ENCODE measurements around the gene DENND1A.

DENND1A gene

DNA sequence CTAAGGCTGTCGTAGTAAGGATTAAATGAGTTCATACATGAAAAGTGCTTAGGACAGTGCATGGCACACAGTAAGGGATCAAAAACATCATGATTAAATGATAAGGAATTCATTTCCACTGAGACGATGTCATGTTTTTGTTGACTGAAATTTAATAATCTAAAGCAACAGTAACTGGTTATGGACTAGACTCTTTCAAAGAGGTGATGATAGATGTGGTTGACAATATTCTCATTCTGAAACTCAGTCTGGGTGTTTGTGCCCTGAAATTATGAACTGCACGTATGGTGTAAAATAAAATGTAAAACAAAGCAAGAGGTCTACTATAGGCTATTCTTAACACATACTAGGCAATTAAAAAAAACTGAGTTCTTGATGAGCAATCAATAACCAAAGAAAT is 280.0 kb downstream of the DENND1A start:
- Histone ChIP-seq H3K9me3 (ENCODE audit: control insufficient read depth, low read length) (no peaks in the 10 kb centered on the region), H3K9ac (ENCODE audit: low read length) (no peak overlapping the region), H3K27me3 (ENCODE audit: control insufficient read depth in 1 of 2, insufficient read depth in 1 of 2, low read length in 2 of 2) (no peaks in the 10 kb centered on the region), H3K4me1 (ENCODE audit: control insufficient read depth, insufficient read depth, low read depth, low read length) (no peaks in the 10 kb centered on the region), H3K4me2 (ENCODE audit: low read length, poor library complexity, severe bottlenecking) (no peak overlapping the region), H3K14ac (ENCODE audit: low read length in 2 of 2) (no peak overlapping the region), H2AFZ (ENCODE audit: low read depth, low read length) (no peak overlapping the region), H3K36me3 (ENCODE audit: control insufficient read depth in 1 of 2, insufficient read depth in 2 of 2, low read depth in 1 of 2, low read length in 2 of 2) (peaks cover 0 to 17% of the 10 kb centered on the region in 2 experiments), H2AK5ac (ENCODE audit: low read length, severe bottlenecking) (no peak overlapping the region), H3K79me1 (replicated peaks; ENCODE audit: low read length, poor library complexity, severe bottlenecking) (no peaks in the 10 kb centered on the region), H4K8ac (ENCODE audit: low read length) (no peak overlapping the region), H3K18ac (ENCODE audit: low read depth in 1 of 2, low read length in 2 of 2) (no peak overlapping the region), H2BK5ac (ENCODE audit: low read depth, low read length, poor library complexity, severe bottlenecking) (no peak overlapping the region), H2BK120ac (ENCODE audit: low read depth, low read length) (no peak overlapping the region), H3K4ac (ENCODE audit: low read depth in 1 of 2, low read length in 2 of 2) (no peak overlapping the region), H4K91ac (ENCODE audit: low read length) (no peak overlapping the region), H3K4me3 (ENCODE audit: insufficient read depth in 1 of 2, low read depth in 1 of 2, low read length in 2 of 2) (no peak overlapping the region), H3K23ac (ENCODE audit: low read length in 2 of 2) (no peak overlapping the region), H3K27ac (ENCODE audit: low read length, poor library complexity, severe bottlenecking) (no peak overlapping the region), H2BK12ac (ENCODE audit: low read length in 2 of 2) (no peak overlapping the region), H2BK15ac (ENCODE audit: low read depth, poor library complexity, severe bottlenecking) (no peak overlapping the region)
- 80% methylated on average over 2 of the region's 3 CpGs for WGBS
- no peak for DNase-seq

DNA sequence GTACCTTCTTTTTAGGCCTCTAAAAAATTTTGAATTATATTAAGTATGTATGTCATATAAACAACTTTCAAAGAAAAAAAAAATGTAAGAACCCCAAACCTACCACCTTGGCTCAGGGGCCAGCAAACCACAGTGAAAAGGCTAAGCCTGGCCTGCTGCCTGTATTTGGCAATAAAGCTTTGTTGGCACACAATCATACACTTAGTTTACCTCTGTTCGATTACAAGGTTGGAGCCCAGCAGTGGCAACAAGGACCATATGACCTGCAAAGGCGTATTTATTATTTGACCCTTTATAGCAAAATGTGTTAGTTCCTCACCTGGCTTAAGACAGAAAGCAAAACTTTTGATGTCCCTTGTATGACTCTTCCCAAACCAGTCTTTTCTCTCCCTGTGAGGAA is 282.8 kb downstream of the DENND1A start:
- Histone ChIP-seq H2BK5ac (ENCODE audit: low read depth, low read length, poor library complexity, severe bottlenecking) (no peak overlapping the region), H3K36me3 (ENCODE audit: control insufficient read depth in 1 of 2, insufficient read depth in 2 of 2, low read depth in 1 of 2, low read length in 2 of 2) (peaks cover 0 to 21% of the 10 kb centered on the region in 2 experiments), H3K4me1 (ENCODE audit: control insufficient read depth, insufficient read depth, low read depth, low read length) (no peaks in the 10 kb centered on the region), H3K4me3 (ENCODE audit: insufficient read depth in 1 of 2, low read depth in 1 of 2, low read length in 2 of 2) (no peak overlapping the region), H4K8ac (ENCODE audit: low read length) (no peak overlapping the region), H3K4me2 (ENCODE audit: low read length, poor library complexity, severe bottlenecking) (no peak overlapping the region), H2AK5ac (ENCODE audit: low read length, severe bottlenecking) (no peak overlapping the region), H3K9ac (ENCODE audit: low read length) (no peak overlapping the region), H3K27ac (ENCODE audit: low read length, poor library complexity, severe bottlenecking) (no peak overlapping the region), H4K91ac (ENCODE audit: low read length) (no peak overlapping the region), H3K27me3 (ENCODE audit: control insufficient read depth in 1 of 2, insufficient read depth in 1 of 2, low read length in 2 of 2) (no peaks in the 10 kb centered on the region), H3K79me1 (replicated peaks; ENCODE audit: low read length, poor library complexity, severe bottlenecking) (no peaks in the 10 kb centered on the region), H3K14ac (ENCODE audit: low read length in 2 of 2) (no peak overlapping the region), H3K23ac (ENCODE audit: low read length in 2 of 2) (no peak overlapping the region), H2BK12ac (ENCODE audit: low read length in 2 of 2) (no peak overlapping the region), H3K18ac (ENCODE audit: low read depth in 1 of 2, low read length in 2 of 2) (no peak overlapping the region), H2BK120ac (ENCODE audit: low read depth, low read length) (no peak overlapping the region), H2BK15ac (ENCODE audit: low read depth, poor library complexity, severe bottlenecking) (no peak overlapping the region), H3K4ac (ENCODE audit: low read depth in 1 of 2, low read length in 2 of 2) (no peak overlapping the region), H2AFZ (ENCODE audit: low read depth, low read length) (no peak overlapping the region), H3K9me3 (ENCODE audit: control insufficient read depth, low read length) (no peaks in the 10 kb centered on the region)
- DNase-seq: no peak
- WGBS: 100% methylated on average over 2 of the region's 2 CpGs

DNA sequence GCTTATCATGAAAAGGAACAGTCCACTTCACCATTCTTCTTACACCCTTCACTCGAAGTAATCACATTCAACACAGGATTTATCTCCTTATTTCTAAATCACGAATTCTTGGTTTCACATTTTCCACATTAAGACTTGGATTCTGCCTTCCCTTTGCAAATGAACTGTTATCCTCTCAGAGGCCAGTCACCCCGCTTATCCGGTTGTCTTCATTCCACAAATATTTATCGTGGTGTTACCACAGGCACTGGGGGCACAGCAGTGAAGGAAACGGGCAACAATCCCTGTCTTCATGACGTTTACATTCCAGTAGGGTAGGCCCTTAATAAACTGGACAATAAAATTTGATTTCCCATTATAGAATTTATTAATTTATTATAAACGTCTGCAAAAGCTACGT is 284.2 kb downstream of the DENND1A start:
- Histone ChIP-seq H4K91ac (ENCODE audit: low read length) (no peak overlapping the region), H3K14ac (ENCODE audit: low read length in 2 of 2) (no peak overlapping the region), H2BK15ac (ENCODE audit: low read depth, poor library complexity, severe bottlenecking) (no peak overlapping the region), H3K4me3 (ENCODE audit: insufficient read depth in 1 of 2, low read depth in 1 of 2, low read length in 2 of 2) (no peak overlapping the region), H2BK5ac (ENCODE audit: low read depth, low read length, poor library complexity, severe bottlenecking) (no peak overlapping the region), H4K8ac (ENCODE audit: low read length) (no peak overlapping the region), H3K79me1 (replicated peaks; ENCODE audit: low read length, poor library complexity, severe bottlenecking) (no peaks in the 10 kb centered on the region), H3K9ac (ENCODE audit: low read length) (no peak overlapping the region), H3K9me3 (ENCODE audit: control insufficient read depth, low read length) (no peaks in the 10 kb centered on the region), H2AFZ (ENCODE audit: low read depth, low read length) (no peak overlapping the region), H3K4me2 (ENCODE audit: low read length, poor library complexity, severe bottlenecking) (no peak overlapping the region), H3K36me3 (ENCODE audit: control insufficient read depth in 1 of 2, insufficient read depth in 2 of 2, low read depth in 1 of 2, low read length in 2 of 2) (peaks cover 0 to 17% of the 10 kb centered on the region in 2 experiments), H3K27me3 (ENCODE audit: control insufficient read depth in 1 of 2, insufficient read depth in 1 of 2, low read length in 2 of 2) (no peaks in the 10 kb centered on the region), H2AK5ac (ENCODE audit: low read length, severe bottlenecking) (no peak overlapping the region), H3K27ac (ENCODE audit: low read length, poor library complexity, severe bottlenecking) (no peak overlapping the region), H3K23ac (ENCODE audit: low read length in 2 of 2) (no peak overlapping the region), H3K18ac (ENCODE audit: low read depth in 1 of 2, low read length in 2 of 2) (no peak overlapping the region), H3K4ac (ENCODE audit: low read depth in 1 of 2, low read length in 2 of 2) (no peak overlapping the region), H3K4me1 (ENCODE audit: control insufficient read depth, insufficient read depth, low read depth, low read length) (no peaks in the 10 kb centered on the region), H2BK12ac (ENCODE audit: low read length in 2 of 2) (no peak overlapping the region), H2BK120ac (ENCODE audit: low read depth, low read length) (no peak overlapping the region)
- 91% methylated on average over 9 of the region's 9 CpGs for WGBS
- DNase-seq: no peak

DNA sequence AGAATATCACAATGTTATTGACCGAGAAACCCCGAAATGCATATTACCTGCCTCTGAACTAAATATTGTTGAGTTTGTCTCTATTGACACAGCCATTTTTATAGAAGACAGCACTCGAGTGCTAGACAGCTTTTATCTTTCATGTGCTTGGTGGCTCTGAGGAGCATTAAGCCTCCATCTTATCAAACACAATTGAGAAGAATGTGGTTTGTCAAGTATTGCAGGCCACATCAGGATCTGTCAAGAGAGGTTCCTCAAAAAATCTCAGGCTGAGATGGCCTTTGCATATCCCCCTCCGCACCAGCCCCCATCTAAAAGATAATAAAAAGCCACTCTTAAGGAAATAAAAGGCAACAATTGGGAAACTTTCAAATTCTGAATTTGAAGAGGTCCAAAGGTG is 284.8 kb downstream of the DENND1A start:
- H3K27ac ChIP-seq (ENCODE audit: low read length, poor library complexity, severe bottlenecking): no peak overlapping the region
- no peak overlapping the region for H3K9ac ChIP-seq (ENCODE audit: low read length)
- H3K23ac ChIP-seq (ENCODE audit: low read length in 2 of 2): no peak overlapping the region
- H3K4me3 ChIP-seq (ENCODE audit: insufficient read depth in 1 of 2, low read depth in 1 of 2, low read length in 2 of 2): no peak overlapping the region
- H2BK120ac ChIP-seq (ENCODE audit: low read depth, low read length): no peak overlapping the region
- H3K4me2 ChIP-seq (ENCODE audit: low read length, poor library complexity, severe bottlenecking): no peak overlapping the region
- H2AFZ ChIP-seq (ENCODE audit: low read depth, low read length): no peak overlapping the region
- H4K91ac ChIP-seq (ENCODE audit: low read length): no peak overlapping the region
- peaks cover 0 to 17% of the 10 kb centered on the region in 2 experiments for H3K36me3 ChIP-seq (ENCODE audit: control insufficient read depth in 1 of 2, insufficient read depth in 2 of 2, low read depth in 1 of 2, low read length in 2 of 2)
- H4K8ac ChIP-seq (ENCODE audit: low read length): no peak overlapping the region
- no peak overlapping the region for H3K4ac ChIP-seq (ENCODE audit: low read depth in 1 of 2, low read length in 2 of 2)
- H2BK15ac ChIP-seq (ENCODE audit: low read depth, poor library complexity, severe bottlenecking): no peak overlapping the region
- WGBS: 100% methylated on average over 4 of the region's 4 CpGs
- DNase-seq: no peak
- no peaks in the 10 kb centered on the region for H3K9me3 ChIP-seq (ENCODE audit: control insufficient read depth, low read length)
- no peaks in the 10 kb centered on the region for H3K27me3 ChIP-seq (ENCODE audit: control insufficient read depth in 1 of 2, insufficient read depth in 1 of 2, low read length in 2 of 2)
- H3K4me1 ChIP-seq (ENCODE audit: control insufficient read depth, insufficient read depth, low read depth, low read length): no peaks in the 10 kb centered on the region
- no peak overlapping the region for H2AK5ac ChIP-seq (ENCODE audit: low read length, severe bottlenecking)
- no peak overlapping the region for H3K18ac ChIP-seq (ENCODE audit: low read depth in 1 of 2, low read length in 2 of 2)
- no peak overlapping the region for H3K14ac ChIP-seq (ENCODE audit: low read length in 2 of 2)
- H2BK12ac ChIP-seq (ENCODE audit: low read length in 2 of 2): no peak overlapping the region
- no peaks in the 10 kb centered on the region for H3K79me1 ChIP-seq (replicated peaks; ENCODE audit: low read length, poor library complexity, severe bottlenecking)
- no peak overlapping the region for H2BK5ac ChIP-seq (ENCODE audit: low read depth, low read length, poor library complexity, severe bottlenecking)
